ENCODE data around the gene MTMR12. TPM values are rescaled to one million over a fixed set of nuclear protein-coding genes. Genes with fewer than 3 reads are reported as not detected.

MTMR12 gene
- total and polyA plus RNA-seq, 2 of the 13 experiments (the other 11 are each of a cell fraction or from before 2014, with no cell fraction given), result 23.4 to 36.6 TPM

DNA sequence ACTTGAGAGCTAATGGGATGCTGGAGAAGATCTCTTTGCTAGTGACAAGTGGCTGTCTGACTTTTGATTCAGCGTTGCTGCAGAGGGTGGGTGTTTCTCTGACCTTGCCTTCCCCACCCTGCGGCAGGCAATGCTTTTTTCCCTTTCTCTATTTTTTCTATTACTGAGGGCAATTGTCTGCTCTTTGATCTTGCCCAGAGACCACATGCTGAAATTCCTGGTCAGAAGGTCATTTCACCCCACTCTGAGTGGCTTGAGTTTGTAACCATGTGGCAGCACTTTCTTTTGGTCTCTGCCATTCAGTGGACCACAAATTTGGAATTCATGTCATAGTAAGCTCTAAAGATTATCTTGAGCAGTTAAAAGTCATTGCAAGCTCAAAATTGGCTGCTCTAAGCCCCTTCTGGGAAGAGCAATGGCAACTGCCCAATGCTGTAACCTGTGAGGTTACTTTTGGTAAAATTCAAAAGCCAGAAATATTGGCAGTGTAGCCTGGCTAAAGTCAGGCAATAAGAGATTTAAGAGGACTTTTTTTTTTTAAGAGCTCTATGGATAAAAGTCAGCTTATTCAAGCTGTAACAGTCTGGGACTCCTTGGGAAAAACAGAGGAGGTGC lies 30.4 kb upstream of the MTMR12 start (continued):
- TF ChIP-seq ZNF264 (CRISPR knock-in tag; IDR thresholded peaks at IDR 0.05) (no peak), ZNF282 (IDR thresholded peaks at IDR 0.05; ENCODE audit: partially characterized antibody) (no peak), CC2D1A (CRISPR knock-in tag; IDR thresholded peaks at IDR 0.05) (no peak), HDAC2 (CRISPR knock-in tag; IDR thresholded peaks at IDR 0.05) (peak; percentile 45; the same call in 1 of the 2 replicates), MAX (IDR thresholded peaks at IDR 0.05) (peak; percentile 67; the same call in 1 of the 2 replicates), RBM39 (IDR thresholded peaks at IDR 0.05; ENCODE audit: low read depth, low read length, poor library complexity, severe bottlenecking) (no peak), IKZF4 (CRISPR knock-in tag; IDR thresholded peaks at IDR 0.05; ENCODE audit: borderline replicate concordance, low read depth, not compliant biosample characterization) (no peak), SAP130 (CRISPR knock-in tag; IDR thresholded peaks at IDR 0.05; ENCODE audit: low read depth) (peak; percentile 28; the same call in 1 of the 2 replicates), ZSCAN9 (CRISPR knock-in tag; IDR thresholded peaks at IDR 0.05; ENCODE audit: borderline replicate concordance) (0 out of 2 replicates have a peak, but pooled peaks have one; percentile 41), ETV5 (CRISPR knock-in tag; IDR thresholded peaks at IDR 0.05; ENCODE audit: borderline replicate concordance) (peak; percentile 25; the same call in 1 of the 2 replicates), SKI (IDR thresholded peaks at IDR 0.05; ENCODE audit: partially characterized antibody) (peak; percentile 23), ZNF317 (CRISPR knock-in tag; IDR thresholded peaks at IDR 0.05) (no peak), ZNF513 (CRISPR knock-in tag; conservative IDR thresholded peaks at IDR 0.05) (no peak), THYN1 (CRISPR knock-in tag; IDR thresholded peaks at IDR 0.05; ENCODE audit: borderline replicate concordance, low read depth) (no peak), FOSL2 (CRISPR knock-in tag; IDR thresholded peaks at IDR 0.05) (0 out of 2 replicates have a peak, but pooled peaks have one; percentile 15), ZNF777 (CRISPR knock-in tag; IDR thresholded peaks at IDR 0.05) (no peak), ZBTB38 (CRISPR knock-in tag; IDR thresholded peaks at IDR 0.05) (no peak), NKX3-1 (CRISPR knock-in tag; IDR thresholded peaks at IDR 0.05) (no peak), SNAPC5 (CRISPR knock-in tag; IDR thresholded peaks at IDR 0.05; ENCODE audit: borderline replicate concordance) (no peak), ZNF547 (CRISPR knock-in tag; IDR thresholded peaks at IDR 0.05) (no peak), KMT2B (CRISPR knock-in tag; IDR thresholded peaks at IDR 0.05) (no peak)
- TF ChIP-seq, protein P1, sequence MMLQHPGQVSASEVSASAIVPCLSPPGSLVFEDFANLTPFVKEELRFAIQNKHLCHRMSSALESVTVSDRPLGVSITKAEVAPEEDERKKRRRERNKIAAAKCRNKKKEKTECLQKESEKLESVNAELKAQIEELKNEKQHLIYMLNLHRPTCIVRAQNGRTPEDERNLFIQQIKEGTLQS (CRISPR knock-in tag; IDR thresholded peaks at IDR 0.05), result 0 out of 2 replicates have a peak, but pooled peaks have one; percentile 11
- TF ChIP-seq, protein P2, sequence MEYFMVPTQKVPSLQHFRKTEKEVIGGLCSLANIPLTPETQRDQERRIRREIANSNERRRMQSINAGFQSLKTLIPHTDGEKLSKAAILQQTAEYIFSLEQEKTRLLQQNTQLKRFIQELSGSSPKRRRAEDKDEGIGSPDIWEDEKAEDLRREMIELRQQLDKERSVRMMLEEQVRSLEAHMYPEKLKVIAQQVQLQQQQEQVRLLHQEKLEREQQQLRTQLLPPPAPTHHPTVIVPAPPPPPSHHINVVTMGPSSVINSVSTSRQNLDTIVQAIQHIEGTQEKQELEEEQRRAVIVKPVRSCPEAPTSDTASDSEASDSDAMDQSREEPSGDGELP (IDR thresholded peaks at IDR 0.05; ENCODE audit: borderline replicate concordance, low read depth), result 0 out of 2 replicates have a peak, but pooled peaks have one; percentile 22
- TF ChIP-seq, protein P3, sequence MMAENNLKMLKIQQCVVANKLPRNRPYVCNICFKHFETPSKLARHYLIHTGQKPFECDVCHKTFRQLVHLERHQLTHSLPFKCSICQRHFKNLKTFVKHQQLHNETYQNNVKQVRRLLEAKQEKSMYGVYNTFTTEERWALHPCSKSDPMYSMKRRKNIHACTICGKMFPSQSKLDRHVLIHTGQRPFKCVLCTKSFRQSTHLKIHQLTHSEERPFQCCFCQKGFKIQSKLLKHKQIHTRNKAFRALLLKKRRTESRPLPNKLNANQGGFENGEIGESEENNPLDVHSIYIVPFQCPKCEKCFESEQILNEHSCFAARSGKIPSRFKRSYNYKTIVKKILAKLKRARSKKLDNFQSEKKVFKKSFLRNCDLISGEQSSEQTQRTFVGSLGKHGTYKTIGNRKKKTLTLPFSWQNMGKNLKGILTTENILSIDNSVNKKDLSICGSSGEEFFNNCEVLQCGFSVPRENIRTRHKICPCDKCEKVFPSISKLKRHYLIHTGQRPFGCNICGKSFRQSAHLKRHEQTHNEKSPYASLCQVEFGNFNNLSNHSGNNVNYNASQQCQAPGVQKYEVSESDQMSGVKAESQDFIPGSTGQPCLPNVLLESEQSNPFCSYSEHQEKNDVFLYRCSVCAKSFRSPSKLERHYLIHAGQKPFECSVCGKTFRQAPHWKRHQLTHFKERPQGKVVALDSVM (CRISPR knock-in tag; IDR thresholded peaks at IDR 0.05), result no peak
- TF ChIP-seq, protein P4, sequence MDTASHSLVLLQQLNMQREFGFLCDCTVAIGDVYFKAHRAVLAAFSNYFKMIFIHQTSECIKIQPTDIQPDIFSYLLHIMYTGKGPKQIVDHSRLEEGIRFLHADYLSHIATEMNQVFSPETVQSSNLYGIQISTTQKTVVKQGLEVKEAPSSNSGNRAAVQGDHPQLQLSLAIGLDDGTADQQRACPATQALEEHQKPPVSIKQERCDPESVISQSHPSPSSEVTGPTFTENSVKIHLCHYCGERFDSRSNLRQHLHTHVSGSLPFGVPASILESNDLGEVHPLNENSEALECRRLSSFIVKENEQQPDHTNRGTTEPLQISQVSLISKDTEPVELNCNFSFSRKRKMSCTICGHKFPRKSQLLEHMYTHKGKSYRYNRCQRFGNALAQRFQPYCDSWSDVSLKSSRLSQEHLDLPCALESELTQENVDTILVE (CRISPR knock-in tag; IDR thresholded peaks at IDR 0.05), result no peak; the same call in 1 of the 2 replicates

Data from HepG2 (cell line).